Measurements from ENCODE around the gene ZNF710.

Gene ZNF710

DNA sequence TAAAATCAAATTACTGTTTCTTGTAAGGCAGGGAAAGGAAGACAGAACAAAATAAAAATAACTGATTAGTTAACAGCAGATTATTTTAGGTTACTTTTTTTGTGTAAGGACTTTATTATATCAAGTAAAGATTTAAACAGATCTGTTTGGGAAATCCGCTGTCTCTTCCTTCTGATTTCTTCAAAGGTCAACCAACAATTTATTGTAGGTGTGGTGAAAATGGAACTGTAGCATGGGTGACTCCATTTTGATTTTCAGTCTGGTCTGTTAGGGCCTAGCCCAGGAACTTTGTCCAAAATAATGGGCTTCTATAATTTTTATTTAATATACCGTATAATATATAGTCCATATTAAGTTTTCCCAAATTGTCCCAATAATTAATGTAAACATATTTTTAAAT, 114.7 kb downstream of the ZNF710 start:
- no peaks in the 10 kb centered on the region for H3K27me3 ChIP-seq (ENCODE audit: control insufficient read depth, insufficient read depth, low read length)
- H3K36me3 ChIP-seq (ENCODE audit: control insufficient read depth, insufficient read depth, low read length): no peaks in the 10 kb centered on the region
- H3K27ac ChIP-seq (ENCODE audit: low read depth, low read length): no peak overlapping the region
- no peaks in the 10 kb centered on the region for H3K4me1 ChIP-seq (ENCODE audit: control insufficient read depth, insufficient read depth, low read length)
- H3K4me3 ChIP-seq (ENCODE audit: low read length): no peak overlapping the region
- no peak overlapping the region for H3K9ac ChIP-seq (ENCODE audit: low read length)

DNA sequence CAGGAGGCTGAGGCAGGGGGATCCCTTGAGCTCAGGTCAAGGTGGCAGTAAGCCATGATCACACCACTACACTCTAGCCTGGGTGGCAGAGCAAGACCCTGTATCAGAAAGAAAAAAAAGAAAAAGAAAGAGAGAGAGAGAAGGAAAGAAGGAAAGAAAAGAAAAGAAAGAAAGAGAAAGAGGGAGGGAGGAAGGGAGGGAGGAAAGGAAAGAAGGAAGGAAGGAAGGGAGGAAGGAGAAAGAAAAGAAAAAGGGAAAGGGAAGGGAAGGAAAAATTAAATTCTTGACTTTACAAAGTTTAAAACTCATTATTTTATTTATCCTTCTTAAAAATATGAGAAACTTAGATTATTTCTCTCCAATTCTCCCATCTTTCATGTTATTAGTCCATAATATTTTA, 118.2 kb downstream of the ZNF710 start:
- Histone ChIP-seq H3K36me3 (ENCODE audit: control insufficient read depth, insufficient read depth, low read length) (no peaks in the 10 kb centered on the region), H3K27ac (ENCODE audit: low read depth, low read length) (no peak overlapping the region), H3K4me3 (ENCODE audit: low read length) (no peak overlapping the region), H3K27me3 (ENCODE audit: control insufficient read depth, insufficient read depth, low read length) (no peaks in the 10 kb centered on the region), H3K9ac (ENCODE audit: low read length) (no peak overlapping the region), H3K4me1 (ENCODE audit: control insufficient read depth, insufficient read depth, low read length) (no peaks in the 10 kb centered on the region)

DNA sequence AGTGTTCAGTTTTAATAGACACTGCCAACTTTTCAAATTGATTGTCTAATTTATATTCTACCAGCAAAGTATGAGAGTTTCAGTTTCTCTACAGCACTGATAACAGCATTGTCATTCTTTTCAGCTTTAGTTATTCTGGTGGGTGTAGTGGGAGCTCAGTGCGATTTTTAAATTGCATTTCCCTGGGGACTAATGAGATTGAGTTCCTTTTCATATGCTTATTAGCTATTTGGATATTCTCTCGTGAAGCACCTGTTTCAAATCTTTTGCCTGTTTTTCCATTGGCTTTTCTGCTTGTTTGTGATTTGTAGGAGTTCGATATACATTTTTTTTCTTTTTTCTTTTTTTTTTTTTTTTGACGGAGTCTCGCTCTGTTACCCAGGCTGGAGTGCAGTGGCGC, 120.0 kb downstream of the ZNF710 start:
- no peak overlapping the region for H3K4me3 ChIP-seq (ENCODE audit: low read length)
- no peaks in the 10 kb centered on the region for H3K4me1 ChIP-seq (ENCODE audit: control insufficient read depth, insufficient read depth, low read length)
- no peak overlapping the region for H3K9ac ChIP-seq (ENCODE audit: low read length)
- no peaks in the 10 kb centered on the region for H3K27me3 ChIP-seq (ENCODE audit: control insufficient read depth, insufficient read depth, low read length)
- H3K27ac ChIP-seq (ENCODE audit: low read depth, low read length): no peak overlapping the region
- no peaks in the 10 kb centered on the region for H3K36me3 ChIP-seq (ENCODE audit: control insufficient read depth, insufficient read depth, low read length)

DNA sequence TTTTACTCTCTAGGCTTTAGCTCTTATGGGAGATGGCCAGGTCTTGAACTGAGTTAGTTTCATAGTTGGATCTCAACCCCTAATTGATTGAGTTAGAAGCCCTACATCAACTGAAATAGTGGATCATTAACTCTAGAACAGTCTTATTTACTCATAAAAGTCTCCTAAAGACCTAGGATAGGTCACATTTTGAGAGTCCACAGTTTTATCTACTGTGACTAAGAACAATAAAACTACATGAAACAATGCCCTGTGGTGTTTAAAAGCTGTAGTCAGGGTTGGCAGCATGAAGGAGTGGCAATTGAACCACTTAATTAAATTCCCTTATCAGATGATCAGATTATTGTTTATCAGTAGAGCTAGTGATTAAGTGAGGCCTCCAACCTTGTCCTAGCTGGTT, 123.4 kb downstream of the ZNF710 start:
- Histone ChIP-seq H3K27ac (ENCODE audit: low read depth, low read length) (no peak overlapping the region), H3K4me1 (ENCODE audit: control insufficient read depth, insufficient read depth, low read length) (peaks cover 7% of the 10 kb centered on the region), H3K27me3 (ENCODE audit: control insufficient read depth, insufficient read depth, low read length) (no peaks in the 10 kb centered on the region), H3K4me3 (ENCODE audit: low read length) (no peak overlapping the region), H3K9ac (ENCODE audit: low read length) (no peak overlapping the region), H3K36me3 (ENCODE audit: control insufficient read depth, insufficient read depth, low read length) (no peaks in the 10 kb centered on the region)

DNA sequence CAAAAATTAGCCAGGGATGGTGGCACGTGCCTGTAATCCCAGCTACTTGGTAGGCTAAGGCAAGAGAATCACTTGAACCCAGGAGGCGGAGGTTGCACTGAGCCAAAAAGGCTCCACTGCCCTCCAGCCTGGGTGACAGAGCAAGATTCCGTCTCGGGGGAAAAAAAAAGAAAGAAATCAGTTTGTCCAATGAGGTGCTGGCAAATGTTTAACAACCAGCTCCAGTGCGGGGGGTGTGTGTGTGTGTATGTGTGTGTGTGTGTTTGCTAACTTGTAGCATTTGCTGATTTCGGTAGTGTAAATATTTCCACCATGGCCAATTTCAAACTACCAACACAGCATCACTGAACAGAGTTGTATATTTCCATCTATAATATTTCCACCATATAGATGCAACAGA, 124.9 kb downstream of the ZNF710 start:
- H3K36me3 ChIP-seq (ENCODE audit: control insufficient read depth, insufficient read depth, low read length): no peaks in the 10 kb centered on the region
- H3K9ac ChIP-seq (ENCODE audit: low read length): no peak overlapping the region
- no peaks in the 10 kb centered on the region for H3K27me3 ChIP-seq (ENCODE audit: control insufficient read depth, insufficient read depth, low read length)
- peaks cover 7% of the 10 kb centered on the region for H3K4me1 ChIP-seq (ENCODE audit: control insufficient read depth, insufficient read depth, low read length)
- H3K4me3 ChIP-seq (ENCODE audit: low read length): no peak overlapping the region
- no peak overlapping the region for H3K27ac ChIP-seq (ENCODE audit: low read depth, low read length)

DNA sequence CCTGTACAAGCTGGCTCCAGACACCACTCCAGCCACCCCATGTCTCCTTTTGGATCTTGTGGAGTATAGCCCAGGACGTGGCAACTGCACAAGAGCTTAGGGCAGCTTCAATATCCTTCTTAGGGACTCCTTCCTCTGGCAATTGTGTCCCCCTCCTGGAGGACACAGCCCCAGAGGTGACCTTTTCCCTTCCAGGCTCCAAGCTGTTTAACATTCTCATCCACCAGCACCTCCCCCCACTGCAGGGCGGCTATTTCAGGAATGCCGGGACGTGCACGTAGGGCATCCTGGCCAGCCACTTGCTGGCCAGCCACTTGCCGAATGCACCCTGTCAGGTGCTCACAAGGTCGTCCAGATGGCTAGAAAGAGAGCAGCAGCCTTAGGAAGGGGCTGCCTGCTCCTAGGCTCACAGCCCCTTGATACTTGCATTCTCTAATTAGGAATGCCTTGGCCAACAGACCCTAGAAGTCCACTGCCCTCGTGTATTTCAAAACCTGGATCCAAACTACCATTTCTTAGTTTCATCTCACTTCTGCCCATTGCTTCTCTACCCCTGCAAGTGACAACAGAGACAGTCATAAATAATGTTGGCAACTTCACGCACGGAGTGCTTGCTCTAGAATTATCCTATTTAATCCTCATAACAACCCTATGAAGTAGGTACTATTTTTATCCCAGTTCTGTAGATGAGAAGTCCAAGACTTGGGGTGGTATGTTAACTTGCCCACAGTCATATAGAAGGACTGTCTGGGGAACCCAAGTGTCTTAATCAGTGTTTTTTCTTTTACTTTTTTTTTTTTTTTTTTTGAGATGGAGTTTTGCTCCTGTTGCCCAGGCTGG, 125.7 kb downstream of the ZNF710 start:
- Histone ChIP-seq H3K27ac (ENCODE audit: low read depth, low read length) (peak overlapping the region; percentile 45), H3K4me3 (ENCODE audit: low read length) (peak overlapping the region; percentile 4), H3K27me3 (ENCODE audit: control insufficient read depth, insufficient read depth, low read length) (no peaks in the 10 kb centered on the region), H3K36me3 (ENCODE audit: control insufficient read depth, insufficient read depth, low read length) (no peaks in the 10 kb centered on the region), H3K9ac (ENCODE audit: low read length) (no peak overlapping the region), H3K4me1 (ENCODE audit: control insufficient read depth, insufficient read depth, low read length) (peaks cover 7% of the 10 kb centered on the region)

DNA sequence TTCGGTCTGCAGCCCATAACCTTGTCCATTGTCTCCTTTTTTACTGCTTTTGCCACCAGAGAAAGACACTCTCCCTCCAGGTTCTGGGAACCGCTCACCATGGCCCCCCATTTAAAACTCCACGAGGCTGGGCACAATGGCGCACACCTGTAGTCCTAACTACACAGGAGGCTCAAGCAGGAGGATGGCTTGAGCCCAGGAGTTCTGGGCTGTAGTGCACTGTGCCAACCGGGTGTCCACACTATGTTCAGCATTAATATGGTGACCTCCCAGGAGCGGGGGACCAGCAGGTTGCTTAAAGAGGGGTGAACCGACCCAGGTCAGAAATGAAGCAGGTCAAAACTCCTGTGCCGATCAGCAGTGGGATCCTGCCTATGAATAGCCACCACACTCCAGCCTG, 129.2 kb downstream of the ZNF710 start:
- Histone ChIP-seq H3K27me3 (ENCODE audit: control insufficient read depth, insufficient read depth, low read length) (no peaks in the 10 kb centered on the region), H3K27ac (ENCODE audit: low read depth, low read length) (no peak overlapping the region), H3K9ac (ENCODE audit: low read length) (no peak overlapping the region), H3K36me3 (ENCODE audit: control insufficient read depth, insufficient read depth, low read length) (no peaks in the 10 kb centered on the region), H3K4me1 (ENCODE audit: control insufficient read depth, insufficient read depth, low read length) (peaks cover 7% of the 10 kb centered on the region), H3K4me3 (ENCODE audit: low read length) (no peak overlapping the region)

Measured in rectal smooth muscle tissue (tissue), 1 donor.